ENCODE results near the gene SLC7A1. TPM values are rescaled to one million over a fixed set of nuclear protein-coding genes. Genes with fewer than 3 reads are reported as not detected.

Gene SLC7A1
- total RNA-seq, 1 donor from 2014 or later = 15.7 TPM

GRCh38 chr13:29519921-29520320 is 75.6 kb downstream of the SLC7A1 start:
- intact Hi-C loops (cut with DNase I) = no loop called here
- ATAC-seq (no peak), DNase-seq (ENCODE audit: missing footprints) (no peak)

- intact Hi-C loops (cut with DNase I) = no loop called here
- DNase-seq (ENCODE audit: missing footprints) (no peak), ATAC-seq (no peak)
Measured at GRCh38 chr13:29516880-29517279, 78.6 kb downstream of the SLC7A1 start.

GRCh38 chr13:29516012-29516411 is 79.5 kb downstream of the SLC7A1 start:
- DNase-seq (ENCODE audit: missing footprints) (no peak), ATAC-seq (no peak)
- intact Hi-C loops (cut with DNase I) = no loop called here

- intact Hi-C loops (cut with DNase I) = no loop called here
- DNase-seq (ENCODE audit: missing footprints) = no peak
Measured at GRCh38 chr13:29515372-29515771, 80.1 kb downstream of the SLC7A1 start.

GRCh38 chr13:29514720-29515310 is 80.7 kb downstream of the SLC7A1 start:
- no peak for ATAC-seq
- intact Hi-C loops (cut with DNase I) = no loop called here

More at GRCh38 chr13:29515372-29515771, 80.1 kb downstream of the SLC7A1 start:
- no peak for ATAC-seq

GRCh38 chr13:29513981-29514719 is 81.3 kb downstream of the SLC7A1 start:
- intact Hi-C loops (cut with DNase I) = no loop called here
- ATAC-seq (peak; percentile 42), DNase-seq (ENCODE audit: missing footprints) (no peak)

More at GRCh38 chr13:29514720-29515310, 80.7 kb downstream of the SLC7A1 start:
- no peak for DNase-seq (ENCODE audit: missing footprints)

DNA sequence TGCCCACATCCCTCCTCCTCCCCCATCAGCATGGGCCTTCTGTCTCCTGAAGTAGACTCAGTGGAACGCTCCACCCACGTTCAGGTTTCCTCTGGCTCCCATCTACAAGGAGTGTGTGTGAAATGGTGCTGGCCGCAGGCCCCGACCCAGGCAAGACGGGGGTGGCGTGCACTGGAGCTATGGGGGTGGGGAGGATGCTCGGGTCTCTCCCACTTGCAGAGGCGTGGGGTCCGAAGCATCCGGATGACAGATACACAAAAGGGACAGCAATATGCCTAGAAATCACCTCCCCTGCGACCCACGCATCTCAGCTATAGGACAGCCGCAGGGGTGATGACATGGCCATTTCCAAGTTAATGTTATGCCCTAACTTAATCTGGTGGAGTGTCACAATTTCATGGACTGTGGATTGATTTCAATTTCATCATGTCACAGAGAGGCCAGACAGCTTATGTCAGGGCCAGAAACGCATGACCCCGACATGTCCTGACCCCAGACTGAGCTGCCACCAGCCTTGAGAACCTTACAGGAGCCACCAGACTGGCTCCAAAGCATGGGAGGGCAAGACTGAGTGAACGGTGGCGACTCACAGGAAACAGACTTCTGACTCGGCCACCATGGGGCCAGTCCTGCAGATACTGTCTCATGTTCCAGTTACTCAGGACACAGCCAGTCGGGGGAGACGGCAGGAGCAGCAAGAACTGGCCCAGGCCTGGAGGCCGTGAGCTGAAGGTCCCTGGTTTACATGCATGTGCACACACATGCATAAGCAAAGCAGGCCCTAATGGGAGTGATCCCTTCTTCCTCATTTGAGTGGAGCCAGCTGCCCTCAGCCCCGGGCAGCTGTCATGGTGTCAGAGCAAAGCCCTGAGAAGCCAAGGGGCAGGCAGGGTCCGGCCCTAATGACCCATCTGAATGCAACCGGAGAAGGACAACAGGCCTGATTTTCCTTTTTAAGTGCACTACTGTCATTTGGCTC is 82.2 kb downstream of the SLC7A1 start:
- no peak for DNase-seq (ENCODE audit: missing footprints)
- intact Hi-C loops (cut with DNase I) = no loop called here
- no peak for ATAC-seq

DNA sequence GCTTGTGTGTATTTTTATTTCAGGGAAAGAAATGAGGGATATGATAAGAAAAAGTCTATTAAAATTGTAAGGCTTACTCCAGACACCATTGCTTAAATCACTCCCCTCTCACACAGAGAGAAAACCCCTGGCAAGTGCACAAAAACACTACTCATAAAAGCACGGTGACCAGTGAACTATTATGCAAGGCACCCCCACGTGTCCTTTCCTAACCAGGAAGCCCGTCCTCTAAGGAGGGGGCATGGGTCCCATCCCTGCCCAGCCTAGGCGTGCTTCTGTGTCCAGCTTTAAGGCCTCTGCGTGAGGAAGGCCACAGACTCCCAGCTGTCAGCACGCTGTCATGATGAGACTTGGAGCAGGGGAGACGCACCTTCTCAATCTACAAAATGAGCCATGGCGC is 83.5 kb downstream of the SLC7A1 start:
- ATAC-seq (no peak), DNase-seq (ENCODE audit: missing footprints) (no peak)
- intact Hi-C loops (cut with DNase I) = no loop called here

DNA sequence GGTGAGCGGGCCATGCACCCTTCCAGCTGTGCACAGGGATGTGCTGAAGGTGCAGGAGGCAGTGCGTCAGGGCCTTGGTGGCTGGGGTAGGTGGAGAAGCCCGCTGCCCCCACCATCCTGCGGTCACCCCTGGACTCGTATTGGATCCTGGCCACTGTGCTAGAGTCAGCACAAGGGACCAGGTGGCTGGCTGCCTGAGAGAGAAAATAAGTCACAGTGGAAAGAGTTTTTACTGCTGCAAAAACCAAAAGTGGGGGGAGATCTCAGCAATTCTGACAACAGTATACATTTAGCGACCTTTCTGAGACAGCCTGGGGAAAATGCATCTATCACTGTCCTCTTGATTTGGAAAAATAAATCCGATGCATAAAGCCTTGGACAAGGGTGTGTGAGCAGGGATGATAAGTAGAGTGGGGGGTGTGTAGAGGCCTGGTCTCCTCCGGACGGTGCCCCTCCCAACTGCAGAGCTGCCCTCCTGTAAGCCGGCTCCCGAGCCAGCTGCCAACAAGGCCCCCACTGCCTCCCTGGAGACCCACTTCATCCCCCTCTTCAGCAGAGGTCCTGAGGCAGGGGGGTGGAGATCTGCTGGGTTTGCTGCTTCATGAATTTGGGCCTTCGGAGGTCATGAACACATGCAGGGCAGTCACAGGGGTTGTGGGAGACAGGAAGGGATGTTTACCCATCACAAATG is 84.2 kb downstream of the SLC7A1 start:
- DNase-seq (ENCODE audit: missing footprints) = no peak
- ATAC-seq = no peak
- intact Hi-C loops (cut with DNase I) = no loop called here

DNA sequence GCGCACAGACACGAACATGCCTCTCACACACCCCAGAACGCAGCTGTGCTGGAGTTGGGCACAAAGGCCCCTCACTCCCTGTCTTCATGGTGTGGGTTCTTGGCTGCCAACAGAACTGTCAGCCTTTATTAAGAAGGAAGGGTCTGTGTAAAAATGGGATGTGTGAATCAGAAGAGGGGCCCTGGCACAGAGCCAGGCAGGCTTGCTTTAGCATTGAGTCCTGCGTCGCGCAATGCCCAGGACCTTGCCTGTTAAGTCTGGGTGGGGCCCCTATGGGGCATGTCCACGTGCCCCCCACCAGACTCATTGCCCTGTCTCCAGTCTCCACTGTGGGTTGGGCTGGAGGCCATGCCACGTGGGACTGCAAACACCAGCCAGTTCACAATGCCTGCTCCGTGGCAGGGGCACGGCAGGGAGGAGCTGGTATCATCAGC is 84.8 kb downstream of the SLC7A1 start:
- intact Hi-C loops (cut with DNase I) = no loop called here
- ATAC-seq (no peak), DNase-seq (ENCODE audit: missing footprints) (no peak)

GRCh38 chr13:29509999-29510589 is 85.4 kb downstream of the SLC7A1 start:
- intact Hi-C loops (cut with DNase I) = loop anchor here (5.0 to 10.0 kb wide), 2 partner anchors 177 to 335 kb away; no protein-coding TSS in a partner anchor
- ATAC-seq (no peak), DNase-seq (ENCODE audit: missing footprints) (no peak)

DNA sequence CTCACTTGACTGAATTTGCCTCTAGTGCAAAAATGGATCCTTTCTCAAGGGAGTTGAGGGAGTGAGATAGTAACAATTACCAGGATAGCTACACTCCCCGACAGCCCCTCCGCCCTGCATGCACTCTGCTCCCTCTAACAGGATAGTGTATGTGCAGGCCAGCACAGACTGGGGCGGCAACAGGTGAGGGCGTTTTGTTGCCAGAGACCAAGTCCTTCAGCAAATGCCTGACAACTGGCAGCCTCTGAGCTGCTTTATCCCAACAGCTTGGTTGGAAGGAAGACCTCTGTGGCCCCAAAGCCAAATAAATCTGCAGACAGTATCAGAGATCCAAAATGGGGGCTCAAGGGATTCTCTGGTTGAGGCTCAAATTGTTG is 86.6 kb downstream of the SLC7A1 start:
- ATAC-seq (no peak), DNase-seq (ENCODE audit: missing footprints) (no peak)
- intact Hi-C loops (cut with DNase I) = loop anchor here (1.0 to 10.0 kb wide), 4 partner anchors 178 to 604 kb away; no protein-coding TSS in a partner anchor

DNA sequence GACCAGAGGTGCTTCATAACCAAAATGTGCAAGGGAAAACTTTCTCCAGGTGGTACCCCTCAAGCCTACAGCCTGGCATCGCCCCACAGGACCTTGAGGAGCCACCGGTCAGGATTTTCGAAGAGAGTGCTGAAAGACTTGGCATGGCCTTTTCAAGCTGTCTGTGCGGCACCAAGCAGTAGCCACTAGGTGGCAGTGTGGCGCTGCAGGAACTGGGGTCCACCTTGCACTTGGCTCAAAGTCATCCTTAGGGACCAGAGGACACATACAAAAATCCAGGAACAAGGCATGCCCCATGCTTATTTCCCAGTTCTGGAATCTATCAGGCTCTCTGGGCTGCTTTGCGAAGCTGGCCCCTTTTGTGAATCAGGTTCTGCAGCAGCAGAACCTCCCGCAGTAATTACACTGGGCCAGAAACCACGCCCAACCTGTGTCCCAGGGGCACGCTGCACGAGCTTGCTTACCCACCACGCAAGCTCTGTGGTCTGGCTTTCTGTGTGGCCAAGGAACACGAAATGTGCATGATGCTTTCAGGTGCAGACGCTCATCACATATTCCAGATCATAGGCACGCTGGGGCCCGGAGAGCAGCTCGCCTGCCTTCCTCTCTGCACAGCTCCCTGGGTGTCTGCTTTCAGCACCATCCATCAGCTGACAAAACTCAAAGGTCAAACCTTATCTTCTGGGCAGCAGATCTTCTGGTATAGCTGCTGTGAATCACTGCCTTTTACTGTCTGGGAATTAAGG is 87.2 kb downstream of the SLC7A1 start:
- intact Hi-C loops (cut with DNase I) = loop anchor here (1.0 to 10.0 kb wide), 4 partner anchors 179 to 605 kb away; no protein-coding TSS in a partner anchor

GRCh38 chr13:29507356-29507755 is 88.1 kb downstream of the SLC7A1 start:
- intact Hi-C loops (cut with DNase I) = loop anchor here (5.0 to 10.0 kb wide), 2 partner anchors 180 to 337 kb away; no protein-coding TSS in a partner anchor
- DNase-seq (ENCODE audit: missing footprints) (no peak), ATAC-seq (no peak)

More for the DNA sequence above, 87.2 kb downstream of the SLC7A1 start:
- peak; percentile 87 for ATAC-seq
- DNase-seq (ENCODE audit: missing footprints) = peak; percentile 90

GRCh38 chr13:29505950-29506349 is 89.5 kb downstream of the SLC7A1 start:
- ATAC-seq (no peak), DNase-seq (ENCODE audit: missing footprints) (no peak)
- intact Hi-C loops (cut with DNase I) = loop anchor here (5.0 to 10.0 kb wide), 2 partner anchors 181 to 339 kb away; no protein-coding TSS in a partner anchor

- ATAC-seq (no peak), DNase-seq (ENCODE audit: missing footprints) (no peak)
- intact Hi-C loops (cut with DNase I) = loop anchor here (5.0 to 10.0 kb wide), 2 partner anchors 182 to 339 kb away; no protein-coding TSS in a partner anchor
Measured at GRCh38 chr13:29505511-29505910, 90.0 kb downstream of the SLC7A1 start.

GRCh38 chr13:29504691-29505090 is 90.8 kb downstream of the SLC7A1 start:
- intact Hi-C loops (cut with DNase I) = loop anchor here (5.0 to 10.0 kb wide), 2 partner anchors 183 to 340 kb away; no protein-coding TSS in a partner anchor
- DNase-seq (ENCODE audit: missing footprints) (no peak), ATAC-seq (no peak)

All from Right ventricle myocardium inferior (tissue), 1 donor.